ENCODE data around the gene ARCN1. TPM values are rescaled to one million over a fixed set of nuclear protein-coding genes. Genes with fewer than 3 reads are reported as not detected.
A peak's percentile ranks its signal among the peaks of the same experiment; 100 is the strongest.

Gene ARCN1
- total and polyA plus RNA-seq, 7 donors = 49.4 to 76.3 (median 60.8) TPM

- Histone ChIP-seq H3K4me3 (no peak overlapping the region), H3K27me3 (ENCODE audit: insufficient read depth in 3 of 3, low read length in 2 of 3) (no peaks in the 10 kb centered on the region), H3K4me1 (peaks cover 41% of the 10 kb centered on the region), H3K36me3 (ENCODE audit: insufficient read depth in 1 of 2, low read depth in 1 of 2) (peaks cover 0 to 60% of the 10 kb centered on the region in 2 donors), H3K27ac (no peak overlapping the region), H3K9me3 (no peaks in the 10 kb centered on the region)
- no peak for ATAC-seq
- intact Hi-C loops (cut with DNase I) = no loop called here
- 62 to 85% (median 72%) methylated on average over 6 of the region's 6 CpGs for WGBS, 3 donors
- no peak for TF ChIP-seq CTCF (IDR thresholded peaks at IDR 0.05)
- no peak for DNase-seq
These were observed 57.8 kb downstream of the ARCN1 start for GRCh38 chr11:118629761-118630661.

DNA sequence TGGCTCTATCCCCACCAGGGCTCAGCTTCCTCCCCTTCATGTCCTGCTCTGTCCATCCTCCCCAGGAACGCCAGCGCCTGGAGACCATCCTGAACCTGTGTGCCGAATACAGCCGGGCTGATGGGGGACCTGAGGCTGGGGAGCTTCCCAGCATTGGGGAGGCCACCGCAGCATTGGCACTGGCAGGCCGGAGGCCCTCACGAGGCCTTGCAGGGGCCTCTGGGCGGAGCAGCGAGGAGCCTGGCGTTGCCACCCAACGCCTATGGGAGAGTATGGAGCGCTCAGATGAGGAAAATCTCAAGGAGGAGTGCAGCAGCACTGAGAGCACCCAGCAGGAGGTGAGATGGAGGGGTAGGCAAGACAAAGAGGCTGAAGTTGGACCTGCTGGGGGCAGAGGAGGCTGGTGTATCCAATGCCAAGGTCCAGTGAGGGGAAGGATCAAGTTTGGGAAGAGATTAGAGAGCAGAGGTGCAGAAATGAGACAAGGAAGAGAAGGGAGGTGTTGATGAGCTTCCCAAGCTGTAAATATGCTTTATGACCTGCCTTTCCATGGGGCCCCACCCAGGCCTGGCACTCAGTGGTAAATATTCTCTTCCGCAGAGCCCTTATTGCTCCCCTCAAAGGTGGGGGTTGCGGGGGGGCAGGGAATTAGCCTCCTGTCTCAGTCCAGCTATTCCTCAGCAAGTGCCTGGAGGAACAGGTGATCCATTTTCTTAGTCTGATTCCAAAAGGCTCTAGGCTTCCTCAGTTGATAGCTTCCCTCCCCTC is 59.1 kb downstream of the ARCN1 start:
- no peak for ATAC-seq
- Histone ChIP-seq H3K27me3 (ENCODE audit: insufficient read depth in 3 of 3, low read length in 2 of 3) (no peaks in the 10 kb centered on the region), H3K36me3 (ENCODE audit: insufficient read depth in 1 of 2, low read depth in 1 of 2) (peaks cover 0 to 58% of the 10 kb centered on the region in 2 donors), H3K27ac (no peak overlapping the region), H3K4me1 (peaks cover 38% of the 10 kb centered on the region), H3K4me3 (no peak overlapping the region), H3K9me3 (no peaks in the 10 kb centered on the region)
- intact Hi-C loops (cut with DNase I) = no loop called here
- TF ChIP-seq CTCF (IDR thresholded peaks at IDR 0.05) = no peak
- no peak for DNase-seq
- 93 to 97% (median 94%) methylated on average over 14 of the region's 14 CpGs for WGBS, 3 donors

DNA sequence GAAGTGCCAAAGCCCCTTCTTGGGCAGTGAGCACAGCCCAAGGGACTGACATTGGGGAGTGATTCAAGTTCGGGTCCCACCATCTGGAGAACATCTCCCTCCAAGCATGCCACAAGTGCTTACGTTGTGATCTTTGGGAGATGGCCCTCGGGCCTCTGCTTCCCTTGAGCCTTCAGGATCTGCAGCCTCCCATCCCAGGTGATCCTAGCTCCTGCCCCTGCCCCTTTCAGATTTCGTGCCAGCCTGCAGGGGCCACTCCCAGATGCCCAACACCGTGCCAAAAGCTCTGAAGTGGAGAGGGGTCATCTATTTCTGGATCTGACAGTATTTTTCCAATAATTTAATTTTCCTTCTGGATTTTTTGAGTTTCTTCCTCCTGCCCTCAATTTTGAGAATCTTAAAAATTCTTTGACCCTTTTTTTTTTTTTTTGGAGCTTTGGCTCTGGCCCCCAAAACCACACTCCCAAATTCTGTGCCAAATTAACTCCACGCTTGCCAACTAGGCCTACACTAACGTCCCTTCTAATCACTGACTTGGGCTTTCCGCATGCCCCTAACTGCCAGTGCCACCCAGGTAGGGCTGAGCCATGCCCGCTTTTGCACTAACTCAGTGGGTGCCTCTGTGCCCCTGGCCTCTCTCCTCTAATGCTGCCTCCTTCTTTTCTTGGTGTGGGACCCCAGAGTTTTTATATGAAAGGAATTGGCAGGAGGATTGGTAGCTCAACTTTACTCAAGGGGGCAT is 60.5 kb downstream of the ARCN1 start:
- no peak for TF ChIP-seq CTCF (IDR thresholded peaks at IDR 0.05)
- ATAC-seq (no peak), DNase-seq (no peak)
- Histone ChIP-seq H3K27me3 (ENCODE audit: insufficient read depth in 3 of 3, low read length in 2 of 3) (no peaks in the 10 kb centered on the region), H3K27ac (no peak overlapping the region), H3K9me3 (no peaks in the 10 kb centered on the region), H3K36me3 (ENCODE audit: insufficient read depth in 1 of 2, low read depth in 1 of 2) (peaks cover 0 to 52% of the 10 kb centered on the region in 2 donors), H3K4me3 (no peak overlapping the region), H3K4me1 (peaks cover 35% of the 10 kb centered on the region)
- intact Hi-C loops (cut with DNase I) = no loop called here
- WGBS, 3 donors = 76 to 87% (median 84%) methylated on average over 9 of the region's 9 CpGs

DNA sequence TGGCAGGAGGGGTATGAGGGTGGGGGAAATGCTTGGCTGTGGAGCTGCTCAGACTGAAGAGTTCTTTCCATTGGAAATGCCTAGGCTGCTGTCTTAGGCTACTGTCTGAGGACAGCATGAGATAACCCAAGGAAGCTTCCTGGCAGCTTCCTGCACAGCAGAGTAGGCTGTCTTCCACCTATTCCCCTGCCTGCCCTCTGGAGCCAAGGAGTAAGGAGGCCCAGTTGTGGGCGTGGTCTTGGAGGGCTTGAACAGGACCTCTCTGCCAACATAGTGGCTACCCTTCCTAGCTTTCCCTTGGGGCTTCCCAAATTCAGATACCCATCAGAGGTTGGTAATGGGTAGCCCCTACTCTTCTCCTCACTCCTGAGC is 61.1 kb downstream of the ARCN1 start:
- intact Hi-C loops (cut with DNase I) = no loop called here
- H3K27me3 ChIP-seq (ENCODE audit: insufficient read depth in 3 of 3, low read length in 2 of 3) = no peaks in the 10 kb centered on the region
- peak overlapping the region; percentile 60 for H3K27ac ChIP-seq
- no peak for TF ChIP-seq CTCF (IDR thresholded peaks at IDR 0.05)
- H3K4me3 ChIP-seq = no peak overlapping the region
- peaks cover 30% of the 10 kb centered on the region for H3K4me1 ChIP-seq
- no peak for ATAC-seq
- H3K36me3 ChIP-seq (ENCODE audit: insufficient read depth in 1 of 2, low read depth in 1 of 2) = peaks cover 0 to 52% of the 10 kb centered on the region in 2 donors
- no peak for DNase-seq
- no peaks in the 10 kb centered on the region for H3K9me3 ChIP-seq
- WGBS, 3 donors = 71 to 92% (median 88%) methylated on average over 1 of the region's 1 CpG
